Trophoblast cell (in vitro differentiated cells and primary cell): ENCODE measurements around the gene YWHAQ.
A peak's percentile ranks its signal among the peaks of the same experiment; 100 is the strongest.
"Not testable (repeated sequence)": the region's sequence is repeated elsewhere in the genome, so short reads cannot be mapped to it uniquely, and the experiment has no call there.

Experiments
- DNase-seq, 2 donors: peaks; one replicate each; pipeline ENCODE4 v3.0.0-alpha.2; 2016
- H2AFZ ChIP-seq: 2 replicates; pipeline ENCODE4 v1.6.1; 2013; ENCODE audit warnings: low read length, moderate library complexity, mild to moderate bottlenecking; ENCODE audit not compliant: insufficient read depth, poor library complexity
- H2AK5ac ChIP-seq: 2 replicates; pipeline ENCODE4 v1.6.1; 2013; ENCODE audit warnings: mild to moderate bottlenecking, low read length
- H2BK120ac ChIP-seq: 2 replicates; pipeline ENCODE4 v1.6.1; 2013; ENCODE audit warnings: low read length, mild to moderate bottlenecking, moderate library complexity; ENCODE audit not compliant: insufficient read depth, poor library complexity
- H2BK12ac ChIP-seq: 2 replicates; pipeline ENCODE4 v1.6.1; 2013; ENCODE audit warnings: mild to moderate bottlenecking, low read length, moderate library complexity
- H2BK5ac ChIP-seq: 2 replicates; pipeline ENCODE4 v1.6.1; 2013; ENCODE audit warnings: low read length, low read depth, moderate library complexity, mild to moderate bottlenecking; ENCODE audit not compliant: poor library complexity
- H3K14ac ChIP-seq: 2 replicates; pipeline ENCODE4 v1.6.1; 2013; ENCODE audit warnings: mild to moderate bottlenecking, low read length
- H3K18ac ChIP-seq: 2 replicates; pipeline ENCODE4 v1.6.1; 2013; ENCODE audit warnings: mild to moderate bottlenecking, low read length
- H3K23ac ChIP-seq: 2 replicates; pipeline ENCODE4 v1.6.1; 2013; ENCODE audit warnings: low read length
- H3K27ac ChIP-seq: 2 replicates; pipeline ENCODE4 v1.5.1; 2013; ENCODE audit warnings: low read depth, mild to moderate bottlenecking, inconsistent platforms, low read length, moderate library complexity
- H3K27me3 ChIP-seq: 2 replicates; pipeline ENCODE4 v1.6.1; 2013; ENCODE audit warnings: inconsistent platforms, mild to moderate bottlenecking, low read length, moderate library complexity; ENCODE audit not compliant: insufficient read depth
- H3K36me3 ChIP-seq, 2 experiments: 1 replicate in 1 of 2; 2 replicates in 1 of 2; pipeline ENCODE4 v1.6.1; 2013; ENCODE audit warnings: low read length in 2 of 2, mild to moderate bottlenecking in 2 of 2, moderate library complexity in 1 of 2; ENCODE audit not compliant: insufficient read depth in 2 of 2, control insufficient read depth in 1 of 2
- H3K4ac ChIP-seq: 2 replicates; pipeline ENCODE4 v1.6.1; 2013; ENCODE audit warnings: low read depth, mild to moderate bottlenecking, low read length, moderate library complexity
- H3K4me1 ChIP-seq, 2 experiments: 1 replicate in 1 of 2; 2 replicates in 1 of 2; pipeline ENCODE4 v1.6.1; 2013; ENCODE audit warnings: low read length in 2 of 2, mild to moderate bottlenecking in 2 of 2, moderate library complexity in 1 of 2; ENCODE audit not compliant: insufficient read depth in 2 of 2, control insufficient read depth in 1 of 2
- H3K4me2 ChIP-seq: 2 replicates; pipeline ENCODE4 v1.6.1; 2013; ENCODE audit warnings: inconsistent platforms, mild to moderate bottlenecking, low read length, moderate library complexity
- H3K4me3 ChIP-seq: 2 replicates; pipeline ENCODE4 v1.5.1; 2013; ENCODE audit warnings: mild to moderate bottlenecking, low read depth, low read length, inconsistent platforms
- H3K79me1 ChIP-seq: one replicate; pipeline ENCODE4 v1.6.1; 2013; ENCODE audit warnings: low read length
- H3K79me2 ChIP-seq: 2 replicates; pipeline ENCODE4 v1.6.1; 2013; ENCODE audit warnings: low read length, mild to moderate bottlenecking; ENCODE audit not compliant: control insufficient read depth, insufficient read depth, poor library complexity
- H3K9ac ChIP-seq: 2 replicates; pipeline ENCODE4 v1.6.1; 2013; ENCODE audit warnings: mild to moderate bottlenecking, low read length
- H3K9me3 ChIP-seq: 2 replicates; pipeline ENCODE4 v1.6.1; 2013; ENCODE audit warnings: low read depth, mild to moderate bottlenecking, control low read depth, inconsistent platforms, low read length; ENCODE audit not compliant: insufficient read depth
- H4K12ac ChIP-seq: 2 replicates; pipeline ENCODE4 v1.6.1; 2013; ENCODE audit warnings: low read depth, mild to moderate bottlenecking, low read length, moderate library complexity
- H4K8ac ChIP-seq: 2 replicates; pipeline ENCODE4 v1.6.1; 2013; ENCODE audit warnings: low read depth, mild to moderate bottlenecking, low read length, moderate library complexity
- H4K91ac ChIP-seq: one replicate; pipeline ENCODE4 v1.6.1; 2013; ENCODE audit warnings: low read depth, mild to moderate bottlenecking, low read length, moderate library complexity
- WGBS: extraction: QIAGEN DNeasy Blood & Tissue Kit; methylation state at CpG from one replicate; pipeline ENCODE4 v1.1.7; 2013; ENCODE audit warnings: missing lambda C conversion rate; ENCODE audit not compliant: insufficient read length, insufficient coverage; ENCODE audit errors: extremely low coverage; 5-methylcytosine and 5-hydroxymethylcytosine counted together

YWHAQ gene

GRCh38 chr2:9610781-9611548 lies 19.8 kb downstream of the YWHAQ start:
- Histone ChIP-seq H3K4me1 (peaks cover 6 to 7% of the 10 kb centered on the region in 2 experiments), H3K27ac (no peak overlapping the region), H3K18ac (no peak overlapping the region), H3K27me3 (no peaks in the 10 kb centered on the region), H3K4me2 (no peak overlapping the region), H3K9ac (no peak overlapping the region), H2AK5ac (no peak overlapping the region), H2BK12ac (no peak overlapping the region), H3K79me1 (no peaks in the 10 kb centered on the region), H3K4me3 (no peak overlapping the region), H2BK5ac (no peak overlapping the region), H3K36me3 (peaks cover 2 to 4% of the 10 kb centered on the region in 2 experiments), H3K79me2 (peaks cover 14% of the 10 kb centered on the region), H2AFZ (no peak overlapping the region), H3K14ac (no peak overlapping the region), H2BK120ac (no peak overlapping the region), H4K91ac (no peak overlapping the region), H4K8ac (no peak overlapping the region), H3K9me3 (no peaks in the 10 kb centered on the region), H3K23ac (no peak overlapping the region), H3K4ac (peak overlapping the region; percentile 80), H4K12ac (no peak overlapping the region)
- no CpG with 5 or more reads among the region's 7 CpGs for WGBS
- no peak for DNase-seq

GRCh38 chr2:9608491-9608890 lies 22.3 kb downstream of the YWHAQ start:
- H3K4me3 ChIP-seq, H2AFZ ChIP-seq, H3K27ac ChIP-seq, H3K14ac ChIP-seq, H3K18ac ChIP-seq, H3K9ac ChIP-seq, H2AK5ac ChIP-seq, H2BK5ac ChIP-seq, H3K9me3 ChIP-seq, H3K27me3 ChIP-seq, H4K91ac ChIP-seq, H3K79me1 ChIP-seq, DNase-seq, H2BK12ac ChIP-seq, H4K8ac ChIP-seq, H3K36me3 ChIP-seq, H4K12ac ChIP-seq, H3K4me1 ChIP-seq, H2BK120ac ChIP-seq: not testable (repeated sequence)
- H3K79me2 ChIP-seq, result peaks cover 22% of the 10 kb centered on the region
- peak overlapping the region; percentile 45 for H3K4me2 ChIP-seq
- H3K4ac ChIP-seq, result peak overlapping the region; percentile 89
- no CpG with 5 or more reads among the region's 10 CpGs for WGBS
- peak overlapping the region; percentile 87 for H3K23ac ChIP-seq

GRCh38 chr2:9602412-9602811 lies 28.4 kb downstream of the YWHAQ start:
- no peaks in the 10 kb centered on the region for H3K79me1 ChIP-seq
- no peak overlapping the region for H4K12ac ChIP-seq
- peak overlapping the region; percentile 81 for H3K4ac ChIP-seq
- H2BK5ac ChIP-seq, result no peak overlapping the region
- H3K27ac ChIP-seq, result no peak overlapping the region
- H4K8ac ChIP-seq, result no peak overlapping the region
- no peak overlapping the region for H2AFZ ChIP-seq
- no peak overlapping the region for H4K91ac ChIP-seq
- no peaks in the 10 kb centered on the region for H3K27me3 ChIP-seq
- no peaks in the 10 kb centered on the region for H3K9me3 ChIP-seq
- no CpG with 5 or more reads among the region's 3 CpGs for WGBS
- no peak overlapping the region for H2AK5ac ChIP-seq
- no peak overlapping the region for H3K9ac ChIP-seq
- no peak overlapping the region for H2BK12ac ChIP-seq
- H3K4me1 ChIP-seq, result no peaks in the 10 kb centered on the region
- H3K23ac ChIP-seq, result no peak overlapping the region
- no peak for DNase-seq
- H2BK120ac ChIP-seq, result no peak overlapping the region
- no peak overlapping the region for H3K14ac ChIP-seq
- H3K18ac ChIP-seq, result no peak overlapping the region
- H3K36me3 ChIP-seq, result peaks cover 12% of the 10 kb centered on the region in 2 experiments
- no peak overlapping the region for H3K4me2 ChIP-seq
- peaks cover 16% of the 10 kb centered on the region for H3K79me2 ChIP-seq
- no peak overlapping the region for H3K4me3 ChIP-seq

GRCh38 chr2:9601397-9601796 lies 29.4 kb downstream of the YWHAQ start:
- H3K4me2 ChIP-seq, result no peak overlapping the region
- H2AK5ac ChIP-seq, result no peak overlapping the region
- H2BK120ac ChIP-seq, result no peak overlapping the region
- no peak overlapping the region for H2BK5ac ChIP-seq
- no peak overlapping the region for H3K9ac ChIP-seq
- peak overlapping the region; percentile 80 for H3K4ac ChIP-seq
- no peak overlapping the region for H3K4me3 ChIP-seq
- no peak overlapping the region for H3K23ac ChIP-seq
- no peak overlapping the region for H4K8ac ChIP-seq
- no peak overlapping the region for H3K18ac ChIP-seq
- no peak overlapping the region for H3K27ac ChIP-seq
- peaks cover 0 to 2% of the 10 kb centered on the region in 2 experiments for H3K4me1 ChIP-seq
- no peak overlapping the region for H2BK12ac ChIP-seq
- no peaks in the 10 kb centered on the region for H3K79me1 ChIP-seq
- H4K91ac ChIP-seq, result no peak overlapping the region
- DNase-seq, result no peak
- H2AFZ ChIP-seq, result no peak overlapping the region
- no peaks in the 10 kb centered on the region for H3K9me3 ChIP-seq
- H4K12ac ChIP-seq, result no peak overlapping the region
- peaks cover 12 to 13% of the 10 kb centered on the region in 2 experiments for H3K36me3 ChIP-seq
- no peak overlapping the region for H3K14ac ChIP-seq
- WGBS, result no CpG with 5 or more reads among the region's 5 CpGs
- H3K79me2 ChIP-seq, result peaks cover 17% of the 10 kb centered on the region
- H3K27me3 ChIP-seq, result no peaks in the 10 kb centered on the region
